GM18520 (cell line): ENCODE data around the gene HIBADH.

Source experiments
- ATAC-seq: cut with Tn5 transposase; IDR thresholded peaks from one replicate; pipeline ENCODE4 v1.9.1; 2021; ENCODE audit not compliant: unreplicated experiment

Gene HIBADH

GRCh38 chr7:27662490-27663205 lies at the start of gene HIBADH:
TSS of gene HIBADH (minus strand) at chr7:27662883. CDS start at chr7:27662788, 95 bp downstream.
- peak; percentile 100 for ATAC-seq

DNA sequence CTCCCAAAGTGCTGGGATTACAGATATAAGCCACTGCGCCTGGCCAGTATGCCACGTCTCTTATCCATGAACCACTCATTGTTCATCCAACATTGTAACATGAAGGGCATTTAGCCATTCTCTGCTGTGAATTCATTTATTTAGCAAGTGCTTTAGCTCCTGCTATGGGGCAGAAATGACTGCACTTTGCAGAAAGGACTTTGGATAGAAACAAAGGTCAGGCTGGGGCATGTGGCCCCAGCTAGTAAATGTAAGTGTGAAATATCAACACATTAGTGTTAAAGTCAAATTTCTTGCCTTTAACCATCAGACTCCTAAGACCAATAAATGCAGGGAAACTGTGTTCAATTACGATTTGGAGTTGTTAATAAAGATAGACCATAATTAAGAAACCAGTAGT lies 49.5 kb upstream of the HIBADH start:
- no peak for ATAC-seq

DNA sequence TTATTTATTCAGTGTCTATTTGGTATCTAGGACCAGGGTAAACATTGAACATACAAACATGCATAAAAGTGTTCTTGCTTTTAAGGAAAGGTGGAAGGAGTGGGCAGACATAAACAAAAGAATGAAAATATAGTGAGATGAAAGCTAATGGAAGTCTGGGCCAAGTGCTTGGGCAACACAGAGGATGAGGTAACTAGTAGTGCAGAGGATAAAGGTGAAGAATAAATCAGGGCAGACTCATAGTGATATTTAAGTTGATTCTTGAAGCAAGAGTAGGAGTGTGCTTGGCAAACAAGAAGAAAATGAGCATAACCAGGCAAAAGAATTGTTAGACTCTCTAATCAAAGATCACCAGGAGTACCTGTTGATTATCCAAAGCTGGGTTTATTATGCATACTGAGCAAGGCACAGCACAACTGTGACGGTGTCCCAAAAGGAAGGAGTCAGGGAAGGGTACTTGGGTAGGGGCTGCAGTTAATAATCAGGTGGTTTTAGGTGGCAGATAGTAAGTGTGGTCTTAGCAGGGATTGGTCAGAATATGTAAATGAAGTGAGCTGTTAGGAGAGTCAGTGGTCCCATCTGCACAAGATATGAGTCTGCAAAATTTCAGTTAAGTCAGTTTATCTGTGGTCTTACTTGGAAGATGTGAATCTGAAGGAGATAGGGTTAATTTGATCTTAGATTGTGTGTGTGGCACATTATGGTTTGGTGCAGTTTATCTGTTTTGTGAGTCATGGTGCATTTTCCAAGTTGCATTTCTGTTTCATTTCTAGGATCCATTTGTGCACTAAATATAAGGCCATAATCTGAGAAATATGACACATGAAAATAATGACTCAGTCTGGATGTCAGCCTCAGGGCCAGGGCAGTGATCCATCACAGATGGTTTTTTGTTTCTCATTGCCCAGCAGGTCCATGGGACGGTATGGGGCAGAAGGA lies 46.7 kb upstream of the HIBADH start:
- no peak for ATAC-seq

- no peak for ATAC-seq
Measured at GRCh38 chr7:27708485-27708884, 45.8 kb upstream of the HIBADH start.

GRCh38 chr7:27705200-27705594 lies 42.5 kb upstream of the HIBADH start:
- ATAC-seq, result no peak

DNA sequence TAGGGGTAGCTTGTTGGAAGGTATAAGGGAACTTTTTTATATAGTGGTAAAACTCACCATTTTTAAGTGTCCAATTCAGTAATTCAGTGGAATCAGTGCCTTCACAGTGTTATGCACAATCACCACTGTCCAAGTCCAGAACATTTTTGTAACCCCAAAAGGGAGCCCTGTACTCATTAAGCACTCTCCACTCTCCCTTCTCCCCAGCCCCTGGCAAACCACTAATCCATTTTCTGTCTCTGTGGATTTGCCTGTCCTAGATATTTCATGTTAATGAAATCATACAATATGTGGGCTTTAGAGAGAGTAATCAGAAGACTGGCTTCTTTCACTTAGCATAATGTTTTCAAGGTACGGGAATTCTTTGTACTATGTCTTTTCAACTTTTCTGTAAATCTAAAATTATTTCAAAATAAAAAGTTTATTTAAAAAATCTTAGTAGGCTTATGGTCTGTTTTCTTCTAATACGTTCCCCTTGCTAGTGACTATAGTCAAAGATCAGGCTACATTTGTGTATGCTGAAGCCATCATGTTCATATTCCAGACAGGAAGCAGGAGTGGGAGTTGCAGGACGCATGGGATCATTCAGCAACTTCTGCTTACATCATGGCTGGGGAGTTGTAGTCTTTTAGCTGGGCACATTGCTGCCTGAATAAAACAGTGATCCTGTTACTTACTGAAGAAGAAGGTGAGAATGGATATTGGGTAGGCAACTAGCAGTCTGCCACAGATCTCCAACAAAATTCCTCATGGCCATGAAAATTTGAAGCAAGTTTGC lies 41.9 kb upstream of the HIBADH start:
- ATAC-seq, result no peak

DNA sequence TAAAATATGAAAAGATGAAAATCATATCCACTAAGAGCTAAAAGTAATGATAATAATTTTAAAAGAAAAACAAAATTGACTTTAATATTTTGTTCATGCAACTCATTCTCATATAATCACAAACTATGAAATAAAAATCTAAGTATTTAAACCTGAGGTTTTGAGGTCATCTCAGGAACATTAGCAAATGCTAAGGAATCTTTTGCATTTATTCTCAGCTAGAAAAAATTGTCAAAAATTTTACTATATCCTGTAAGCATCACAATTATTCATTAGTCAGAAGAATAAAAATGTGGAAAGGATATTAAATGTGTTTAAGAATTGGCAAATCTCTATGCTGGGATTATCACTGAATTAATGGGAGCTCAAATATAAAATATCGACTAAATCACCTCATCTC lies 40.5 kb upstream of the HIBADH start:
- ATAC-seq, result no peak

- ATAC-seq, result no peak
Measured at GRCh38 chr7:27700501-27700900, 37.8 kb upstream of the HIBADH start.

DNA sequence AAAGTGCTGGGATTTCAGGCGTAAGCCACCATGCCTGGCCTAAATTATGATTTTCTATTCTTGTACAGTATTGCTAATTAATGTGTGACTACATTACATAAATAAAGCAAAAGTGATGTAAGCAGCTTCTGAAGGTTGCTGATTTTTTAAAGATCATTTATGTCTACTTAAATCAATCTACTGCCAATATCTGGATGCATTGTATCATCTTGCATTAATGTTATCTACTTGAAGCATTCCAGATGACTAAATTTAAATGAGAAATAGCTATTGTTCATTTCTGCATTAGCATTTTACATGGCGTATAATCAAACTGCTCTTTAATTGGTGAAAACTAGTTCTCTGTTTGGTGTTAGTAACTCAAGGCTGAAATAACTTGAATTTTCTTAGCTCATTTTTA lies 37.1 kb upstream of the HIBADH start:
- no peak for ATAC-seq

DNA sequence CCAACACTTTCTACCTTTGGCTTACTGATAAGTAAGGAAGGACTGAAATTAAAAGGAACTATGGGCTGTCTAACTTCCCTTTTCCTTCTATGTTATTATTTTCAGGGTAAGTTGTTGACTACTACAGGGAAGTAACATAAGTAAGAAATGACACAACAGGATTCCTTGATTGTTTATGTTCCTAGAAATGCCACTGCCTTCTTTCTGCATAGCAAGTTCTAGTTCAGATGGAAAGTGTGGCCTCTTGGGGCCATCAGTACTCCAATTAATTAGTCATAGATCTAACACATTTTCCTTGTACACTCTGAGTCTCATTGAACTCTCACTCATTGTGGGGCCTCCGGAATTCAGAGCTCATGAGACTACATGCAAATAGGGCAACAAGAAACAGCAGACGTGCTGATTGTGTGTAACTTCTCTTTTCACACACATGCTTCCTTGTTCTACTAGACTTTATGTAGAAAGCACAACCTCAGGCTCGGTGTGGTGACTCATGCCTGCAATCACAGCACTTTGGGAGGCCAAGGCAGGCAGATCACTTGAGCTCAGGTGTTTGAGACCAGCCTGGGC lies 35.3 kb upstream of the HIBADH start:
- peak; percentile 75 for ATAC-seq

DNA sequence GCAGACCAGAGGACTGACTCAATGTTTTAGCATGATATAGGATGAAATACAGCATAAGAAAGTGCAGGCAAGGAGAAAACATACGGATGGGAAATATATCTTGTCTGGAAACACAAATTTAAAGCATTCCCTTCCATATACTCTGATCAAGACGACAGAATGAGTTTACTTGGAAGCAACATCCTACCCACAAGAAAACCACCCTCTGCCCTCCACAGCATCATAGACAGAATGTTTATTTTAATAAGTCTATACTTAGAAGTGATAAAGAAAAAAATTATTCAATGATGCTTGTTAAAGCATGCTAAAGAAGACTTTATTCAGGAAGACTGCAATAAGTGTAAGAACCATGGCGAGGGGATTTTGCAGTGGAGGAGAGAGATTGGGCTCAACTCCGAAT lies 32.4 kb upstream of the HIBADH start:
- no peak for ATAC-seq

DNA sequence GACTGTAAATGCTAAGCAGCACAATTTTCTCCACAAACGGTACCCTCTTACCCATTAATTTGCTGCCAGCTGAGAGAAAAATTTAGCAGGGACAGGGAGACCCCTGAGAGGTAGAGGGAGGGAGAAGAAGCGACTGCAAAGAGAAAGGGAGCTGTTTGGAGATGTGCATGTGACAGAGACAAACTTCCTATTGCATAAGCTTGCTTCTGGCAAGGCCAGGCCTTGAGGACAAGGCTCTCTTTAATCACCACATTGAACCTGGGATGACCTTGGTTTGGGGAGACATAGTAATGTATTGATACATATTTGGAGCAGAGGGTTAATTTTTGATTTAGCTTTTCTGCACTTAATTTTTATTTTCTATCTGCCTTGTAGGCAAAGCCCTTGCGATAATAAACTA lies 31.1 kb upstream of the HIBADH start:
- no peak for ATAC-seq

- no peak for ATAC-seq
Measured at GRCh38 chr7:27690649-27691048, 28.0 kb upstream of the HIBADH start.

GRCh38 chr7:27689591-27690164 lies 27.0 kb upstream of the HIBADH start:
- no peak for ATAC-seq

- ATAC-seq, result no peak
Measured at GRCh38 chr7:27689150-27689549, 26.5 kb upstream of the HIBADH start.

DNA sequence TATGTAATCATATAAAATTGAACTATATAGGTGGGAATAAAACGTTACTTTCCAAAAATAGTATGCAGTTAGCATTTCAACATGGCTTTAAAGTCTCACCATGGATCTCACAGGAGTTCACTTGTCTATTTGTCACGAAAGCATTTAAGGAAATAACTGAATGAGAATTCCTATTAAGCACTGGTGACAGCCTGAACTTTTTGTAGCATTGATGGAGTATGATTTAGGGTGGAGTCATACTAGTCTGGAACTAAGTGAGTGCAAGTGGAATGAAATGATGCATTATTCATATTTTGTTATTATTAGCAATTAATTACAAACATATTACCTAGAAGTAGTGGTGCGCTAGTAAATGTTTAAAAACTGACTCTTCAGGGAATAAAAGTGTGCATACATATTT lies 26.0 kb upstream of the HIBADH start:
- ATAC-seq, result no peak

GRCh38 chr7:27688056-27688455 lies 25.4 kb upstream of the HIBADH start:
- no peak for ATAC-seq

- ATAC-seq, result no peak
Measured at GRCh38 chr7:27686315-27686714, 23.6 kb upstream of the HIBADH start.

DNA sequence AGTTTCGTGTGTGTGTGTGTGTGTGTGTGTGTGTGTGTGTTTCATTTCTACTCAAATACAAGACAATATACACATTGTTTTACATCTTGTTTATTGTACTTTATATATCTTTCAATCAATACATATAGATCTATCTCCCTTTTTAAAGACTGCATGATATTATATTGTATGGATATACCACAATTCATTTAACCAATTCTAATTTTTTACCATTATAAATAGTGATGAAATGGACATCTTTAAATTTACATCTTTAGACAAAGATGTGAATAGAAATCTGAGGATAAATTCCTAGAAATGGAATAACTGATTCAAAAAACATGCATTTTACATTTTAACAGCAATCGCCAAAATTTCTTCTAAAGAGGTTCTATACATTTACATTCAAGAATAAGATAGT lies 23.2 kb upstream of the HIBADH start:
- ATAC-seq, result no peak

DNA sequence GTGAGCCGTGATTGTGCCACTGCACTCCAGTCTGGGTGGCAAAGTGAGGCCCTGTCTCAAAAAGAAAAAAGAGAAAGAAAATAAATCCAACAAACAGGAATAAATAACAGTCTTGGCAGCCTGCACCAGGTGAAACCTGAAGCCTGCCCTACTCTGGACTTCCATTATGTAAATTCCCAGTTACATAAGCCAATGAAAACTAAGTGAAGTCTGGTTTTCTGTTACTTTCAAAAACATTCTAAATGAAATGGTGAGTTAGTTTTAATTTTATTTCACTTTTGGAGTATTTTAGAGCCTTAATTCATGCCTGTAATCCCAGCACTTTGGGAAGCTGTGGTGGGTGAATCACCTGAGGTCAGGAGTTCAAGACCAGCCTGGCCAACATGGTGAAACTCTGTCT lies 22.5 kb upstream of the HIBADH start:
- no peak for ATAC-seq

DNA sequence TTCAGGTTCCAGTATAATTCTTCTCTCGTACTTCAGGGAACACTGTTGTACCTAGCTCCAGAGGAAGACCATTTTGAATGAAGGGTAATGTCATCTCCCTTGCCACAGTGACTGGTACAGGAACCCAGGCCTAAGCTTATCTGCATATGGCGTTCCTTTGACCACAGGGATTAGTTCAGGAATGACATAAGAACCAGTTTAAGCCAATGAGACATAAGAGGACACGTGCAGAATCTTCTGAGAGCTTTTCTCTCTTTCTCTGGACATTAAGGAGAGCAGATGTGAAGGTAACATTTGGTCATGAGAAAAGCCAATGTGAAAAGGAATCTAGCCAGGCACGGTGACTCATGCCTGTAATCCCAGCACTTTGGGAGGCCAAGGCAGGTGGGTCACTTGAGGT lies 21.8 kb upstream of the HIBADH start:
- no peak for ATAC-seq
